ENCODE data around the gene PLEK. TPM values are rescaled to one million over a fixed set of nuclear protein-coding genes. Genes with fewer than 3 reads are reported as not detected.

Gene PLEK
- total and polyA plus RNA-seq, 2 donors (not counting 1 experiment from before 2014, with no cell fraction given) = 39.9 to 78.3 TPM

- Mint-ChIP-seq H3K9me3 (ENCODE audit: insufficient read depth) (no peaks in the 10 kb centered on the region), H3K4me1 (peaks cover 88% of the 10 kb centered on the region), H3K27ac (peak overlapping the region; percentile 92), H3K4me3 (peak overlapping the region; percentile 58), H3K27me3 (no peaks in the 10 kb centered on the region)
- H2AFZ ChIP-seq (ENCODE audit: insufficient read depth, low read depth, low read length, poor library complexity, severe bottlenecking) = no peak overlapping the region
- ATAC-seq (ENCODE audit: low read depth) (peak; percentile 73), DNase-seq (peak; percentile 81)
- H3K79me2 ChIP-seq (ENCODE audit: control insufficient read depth, insufficient read depth, low read length) = peaks cover 59% of the 10 kb centered on the region
- no peak overlapping the region for H3K4me3 ChIP-seq (ENCODE audit: control extremely low read depth in 1 of 5, extremely low read depth in 1 of 5, insufficient read depth in 1 of 5, low read depth in 2 of 5, low read length in 4 of 5)
- POLR2A ChIA-PET = interaction anchor here (0.8 to 1.5 kb wide), 3 partner anchors 20 to 56 kb away, joined by 3 to 8 read pairs (median 4); partner anchors contain the start of gene PLEK
- no peaks in the 10 kb centered on the region for H3K27me3 ChIP-seq (replicated peaks in 1 of 4; ENCODE audit: control extremely low read depth in 1 of 4, control insufficient read depth in 3 of 4, insufficient read depth in 4 of 4, low read length in 3 of 4)
- 10% methylated on average over 1 of the region's 2 CpGs for WGBS (ENCODE audit: insufficient coverage)
- peak overlapping the region; percentile 59 for H3K4me2 ChIP-seq (replicated peaks; ENCODE audit: low read depth, low read length, poor library complexity, severe bottlenecking)
- TF ChIP-seq EZH2 (IDR thresholded peaks at IDR 0.05; ENCODE audit: borderline replicate concordance, insufficient read depth, low read depth, low read length, poor library complexity, severe bottlenecking) = no peak
- no peak for TF ChIP-seq CTCF (IDR thresholded peaks at IDR 0.05)
- intact Hi-C loops (cut with micrococcal nuclease) = loop anchor here (1.0 kb wide), 1 partner anchor 8 kb away; no protein-coding TSS in a partner anchor
- H3K9ac ChIP-seq (ENCODE audit: low read length) = no peak overlapping the region
- H3K27ac ChIP-seq (ENCODE audit: low read length in 2 of 2) = peak overlapping the region; percentile 95 to 98
- H3K36me3 ChIP-seq (replicated peaks in 1 of 2; ENCODE audit: control extremely low read depth in 1 of 2, control insufficient read depth in 1 of 2, extremely low read depth in 1 of 2, insufficient read depth in 2 of 2, low read length in 1 of 2) = peaks cover 2 to 83% of the 10 kb centered on the region in 2 experiments
- H3K9me3 ChIP-seq (ENCODE audit: control extremely low read depth in 1 of 3, control insufficient read depth in 2 of 3, insufficient read depth in 1 of 3, low read length in 2 of 3) = no peaks in the 10 kb centered on the region
- CTCF ChIA-PET = interaction anchor here (0.9 to 4.2 kb wide), 7 partner anchors 18 to 56 kb away, joined by 3 to 22 read pairs (median 4); no protein-coding TSS in a partner anchor
- peaks cover 7% of the 10 kb centered on the region for H4K20me1 ChIP-seq (ENCODE audit: control insufficient read depth, insufficient read depth, low read length, poor library complexity, severe bottlenecking)
- peaks cover 75 to 84% of the 10 kb centered on the region in 2 donors for H3K4me1 ChIP-seq (ENCODE audit: control insufficient read depth in 2 of 2, insufficient read depth in 2 of 2, low read length in 2 of 2)
Observed at GRCh38 chr2:68385220-68385906, 20.3 kb downstream of the PLEK start.

- ChIA-PET CTCF (interaction anchor here (0.7 to 4.2 kb wide), 7 partner anchors 18 to 56 kb away, joined by 3 to 22 read pairs (median 4); partner anchors contain the start of gene PLEK), POLR2A (interaction anchor here (1.4 to 1.5 kb wide), 4 partner anchors 18 to 56 kb away, joined by 3 to 8 read pairs (median 4); partner anchors contain the start of gene PLEK)
- Mint-ChIP-seq H3K4me1 (peaks cover 87% of the 10 kb centered on the region), H3K27ac (peak overlapping the region; percentile 92), H3K27me3 (no peaks in the 10 kb centered on the region), H3K4me3 (peak overlapping the region; percentile 58), H3K9me3 (ENCODE audit: insufficient read depth) (no peaks in the 10 kb centered on the region)
- TF ChIP-seq CTCF (IDR thresholded peaks at IDR 0.05) = no peak
- TF ChIP-seq EZH2 (IDR thresholded peaks at IDR 0.05; ENCODE audit: borderline replicate concordance, insufficient read depth, low read depth, low read length, poor library complexity, severe bottlenecking) = no peak
- Histone ChIP-seq H3K4me3 (ENCODE audit: control extremely low read depth in 1 of 5, extremely low read depth in 1 of 5, insufficient read depth in 1 of 5, low read depth in 2 of 5, low read length in 4 of 5) (no peak overlapping the region), H3K4me2 (replicated peaks; ENCODE audit: low read depth, low read length, poor library complexity, severe bottlenecking) (peak overlapping the region; percentile 59), H3K4me1 (ENCODE audit: control insufficient read depth in 2 of 2, insufficient read depth in 2 of 2, low read length in 2 of 2) (peaks cover 81 to 84% of the 10 kb centered on the region in 2 donors), H3K79me2 (ENCODE audit: control insufficient read depth, insufficient read depth, low read length) (peaks cover 58% of the 10 kb centered on the region), H3K9me3 (ENCODE audit: control extremely low read depth in 1 of 3, control insufficient read depth in 2 of 3, insufficient read depth in 1 of 3, low read length in 2 of 3) (no peaks in the 10 kb centered on the region), H3K9ac (ENCODE audit: low read length) (no peak overlapping the region), H2AFZ (ENCODE audit: insufficient read depth, low read depth, low read length, poor library complexity, severe bottlenecking) (no peak overlapping the region), H3K36me3 (replicated peaks in 1 of 2; ENCODE audit: control extremely low read depth in 1 of 2, control insufficient read depth in 1 of 2, extremely low read depth in 1 of 2, insufficient read depth in 2 of 2, low read length in 1 of 2) (peaks cover 2 to 83% of the 10 kb centered on the region in 2 experiments), H4K20me1 (ENCODE audit: control insufficient read depth, insufficient read depth, low read length, poor library complexity, severe bottlenecking) (peaks cover 2% of the 10 kb centered on the region), H3K27me3 (replicated peaks in 1 of 4; ENCODE audit: control extremely low read depth in 1 of 4, control insufficient read depth in 3 of 4, insufficient read depth in 4 of 4, low read length in 3 of 4) (no peaks in the 10 kb centered on the region), H3K27ac (ENCODE audit: low read length in 2 of 2) (peak overlapping the region; percentile 95 to 98)
- DNase-seq = no peak
- whole genome bisulfite sequencing (ENCODE audit: insufficient coverage) = no CpG with 5 or more reads among the region's 1 CpG
- intact Hi-C loops (cut with micrococcal nuclease) = loop anchor here (1.0 kb wide), 1 partner anchor 9 kb away; no protein-coding TSS in a partner anchor
- no peak for ATAC-seq (ENCODE audit: low read depth)
Observed at GRCh38 chr2:68385907-68386287, 20.8 kb downstream of the PLEK start.
